ENCODE measurements around the gene HTRA3.
A peak's percentile ranks its signal among the peaks of the same experiment; 100 is the strongest.

Gene HTRA3

GRCh38 chr4:8319061-8319460 lies 49.5 kb downstream of the HTRA3 start:
- TF ChIP-seq CTCF (IDR thresholded peaks at IDR 0.05; ENCODE audit: borderline replicate concordance, insufficient read depth, low read depth, low read length), result no peak
- H3K4me3 ChIP-seq (ENCODE audit: low read depth, low read length), result no peak overlapping the region

- H3K4me3 ChIP-seq (ENCODE audit: low read depth, low read length), result no peak overlapping the region
- no peak for TF ChIP-seq CTCF (IDR thresholded peaks at IDR 0.05; ENCODE audit: borderline replicate concordance, insufficient read depth, low read depth, low read length)
Observed at GRCh38 chr4:8319731-8320385, 50.3 kb downstream of the HTRA3 start.

GRCh38 chr4:8320386-8320750 lies 50.8 kb downstream of the HTRA3 start:
- TF ChIP-seq CTCF (IDR thresholded peaks at IDR 0.05; ENCODE audit: borderline replicate concordance, insufficient read depth, low read depth, low read length), result peak; percentile 28; the same call in 1 of the 2 replicates

GRCh38 chr4:8321220-8321619 lies 51.7 kb downstream of the HTRA3 start:
- no peak overlapping the region for H3K4me3 ChIP-seq (ENCODE audit: low read depth, low read length)
- TF ChIP-seq CTCF (IDR thresholded peaks at IDR 0.05; ENCODE audit: borderline replicate concordance, insufficient read depth, low read depth, low read length), result no peak

More at GRCh38 chr4:8320386-8320750, 50.8 kb downstream of the HTRA3 start:
- no peak overlapping the region for H3K4me3 ChIP-seq (ENCODE audit: low read depth, low read length)

GRCh38 chr4:8321771-8322170 lies 52.2 kb downstream of the HTRA3 start:
- no peak for TF ChIP-seq CTCF (IDR thresholded peaks at IDR 0.05; ENCODE audit: borderline replicate concordance, insufficient read depth, low read depth, low read length)
- no peak overlapping the region for H3K4me3 ChIP-seq (ENCODE audit: low read depth, low read length)

GRCh38 chr4:8322794-8323704 lies 53.5 kb downstream of the HTRA3 start:
- H3K4me3 ChIP-seq (ENCODE audit: low read depth, low read length), result no peak overlapping the region
- no peak for TF ChIP-seq CTCF (IDR thresholded peaks at IDR 0.05; ENCODE audit: borderline replicate concordance, insufficient read depth, low read depth, low read length)
